HEK293T (cell line): Measurements from ENCODE around the gene NINL.

ENCODE experiments used
- ARNT ChIP-seq: fragments of 450-650 bp; IDR thresholded peaks from 2 replicates; pipeline ENCODE4 v1.6.1; 2017; ENCODE audit warnings: mild to moderate bottlenecking
- BHLHE40 ChIP-seq: fragments of 450-650 bp; IDR thresholded peaks from 2 replicates; pipeline ENCODE4 v1.6.1; 2016; ENCODE audit warnings: mild to moderate bottlenecking, moderate library complexity, borderline replicate concordance
- CTBP1 ChIP-seq: fragments of 450-650 bp; IDR thresholded peaks from 2 replicates; pipeline ENCODE4 v1.6.1; 2016; ENCODE audit warnings: borderline replicate concordance
- ELF4 ChIP-seq: fragments of 450-650 bp; IDR thresholded peaks from 2 replicates; pipeline ENCODE4 v1.6.1; 2017; ENCODE audit warnings: antibody characterized with exemption
- FOXA1 ChIP-seq: fragments of 450-650 bp; IDR thresholded peaks from 2 replicates; pipeline ENCODE4 v1.6.1; 2016; ENCODE audit warnings: mild to moderate bottlenecking
- FOXK2 ChIP-seq: fragments of 450-650 bp; IDR thresholded peaks from 2 replicates; pipeline ENCODE4 v1.6.1; 2016; ENCODE audit warnings: mild to moderate bottlenecking
- FOXM1 ChIP-seq: fragments of 450-650 bp; IDR thresholded peaks from 2 replicates; pipeline ENCODE4 v1.6.1; 2017; ENCODE audit warnings: mild to moderate bottlenecking, borderline replicate concordance
- HDGF ChIP-seq: fragments of 450-650 bp; IDR thresholded peaks from 2 replicates; pipeline ENCODE4 v1.6.1; 2017; ENCODE audit warnings: antibody characterized with exemption, borderline replicate concordance
- L3MBTL2 ChIP-seq: fragments of 450-650 bp; conservative IDR thresholded peaks from 2 replicates; pipeline ENCODE4 v1.6.1; 2016; ENCODE audit warnings: mild to moderate bottlenecking
- SP1 ChIP-seq: fragments of 450-650 bp; IDR thresholded peaks from 2 replicates; pipeline ENCODE4 v1.6.1; 2017
- SUZ12 ChIP-seq: fragments of 450-650 bp; IDR thresholded peaks from 2 replicates; pipeline ENCODE4 v1.6.1; 2016; ENCODE audit warnings: mild to moderate bottlenecking
- TARDBP ChIP-seq: fragments of 450-650 bp; IDR thresholded peaks from 2 replicates; pipeline ENCODE4 v1.6.1; 2016
- ZNF384 ChIP-seq: fragments of 450-650 bp; IDR thresholded peaks from 2 replicates; pipeline ENCODE4 v1.6.1; 2016

DNA sequence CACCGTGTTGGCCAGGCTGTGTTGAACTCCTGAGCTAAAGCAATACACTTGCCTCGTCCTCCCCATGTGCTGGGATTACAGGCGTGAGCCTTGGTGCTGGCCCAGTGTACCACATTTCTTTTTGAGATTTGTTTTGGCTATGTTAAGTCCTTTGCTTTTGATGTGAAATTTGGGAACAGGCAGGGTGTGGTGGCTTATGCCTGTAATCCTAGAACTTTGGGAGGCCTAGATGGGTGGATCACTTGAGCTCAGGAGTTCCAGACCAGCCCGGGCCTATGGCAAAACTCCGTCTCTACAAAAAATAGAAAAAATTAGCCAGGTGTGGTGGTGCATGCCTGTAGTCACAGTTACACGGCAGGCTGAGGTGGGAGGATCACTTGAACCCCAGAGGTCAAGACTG, 137.7 kb downstream of the NINL start:
- TF ChIP-seq FOXK2 (no peak), HDGF (no peak), CTBP1 (no peak), FOXM1 (no peak), FOXA1 (no peak), ELF4 (no peak), ARNT (no peak), SP1 (no peak), BHLHE40 (no peak), ZNF384 (no peak), L3MBTL2 (no peak), SUZ12 (no peak), TARDBP (no peak)
